GM19043 (cell line): ENCODE results near the gene GNB5.

Experiments
- ATAC-seq: cut with Tn5 transposase; IDR thresholded peaks from one replicate; pipeline ENCODE4 v1.9.1; 2021; ENCODE audit warnings: low read depth; ENCODE audit not compliant: unreplicated experiment

GNB5 gene

GRCh38 chr15:52146776-52147175, 44.4 kb downstream of the GNB5 start:
- ATAC-seq: no peak

- ATAC-seq: no peak
These were observed 44.9 kb downstream of the GNB5 start for GRCh38 chr15:52146261-52146660.

- no peak for ATAC-seq
These were observed 46.5 kb downstream of the GNB5 start for GRCh38 chr15:52144656-52145178.

GRCh38 chr15:52143873-52144272, 47.3 kb downstream of the GNB5 start:
- ATAC-seq: no peak

GRCh38 chr15:52140646-52141045, 50.5 kb downstream of the GNB5 start:
- ATAC-seq: no peak

GRCh38 chr15:52139599-52140462, 51.4 kb downstream of the GNB5 start:
- no peak for ATAC-seq

- ATAC-seq: no peak
These were observed 53.5 kb downstream of the GNB5 start for GRCh38 chr15:52137432-52138357.

- ATAC-seq: no peak
These were observed 54.7 kb downstream of the GNB5 start for GRCh38 chr15:52136442-52136980.

- ATAC-seq: no peak
These were observed 56.6 kb downstream of the GNB5 start for GRCh38 chr15:52134502-52135144.

GRCh38 chr15:52133510-52134220, 57.5 kb downstream of the GNB5 start:
- no peak for ATAC-seq

GRCh38 chr15:52132066-52132465, 59.1 kb downstream of the GNB5 start:
- ATAC-seq: no peak

GRCh38 chr15:52128568-52128967, 62.6 kb downstream of the GNB5 start:
- no peak for ATAC-seq

GRCh38 chr15:52124270-52124880, 66.8 kb downstream of the GNB5 start:
- no peak for ATAC-seq

GRCh38 chr15:52121896-52122295, 69.3 kb downstream of the GNB5 start:
- no peak for ATAC-seq

- ATAC-seq: no peak
These were observed 70.2 kb downstream of the GNB5 start for GRCh38 chr15:52121006-52121405.

- ATAC-seq: no peak
These were observed 70.7 kb downstream of the GNB5 start for GRCh38 chr15:52120488-52120887.

- ATAC-seq: no peak
These were observed 72.0 kb downstream of the GNB5 start for GRCh38 chr15:52118969-52119749.

GRCh38 chr15:52117549-52117948, 73.6 kb downstream of the GNB5 start:
- ATAC-seq: no peak
